Measurements from ENCODE around the gene AVPR1B.

DNA sequence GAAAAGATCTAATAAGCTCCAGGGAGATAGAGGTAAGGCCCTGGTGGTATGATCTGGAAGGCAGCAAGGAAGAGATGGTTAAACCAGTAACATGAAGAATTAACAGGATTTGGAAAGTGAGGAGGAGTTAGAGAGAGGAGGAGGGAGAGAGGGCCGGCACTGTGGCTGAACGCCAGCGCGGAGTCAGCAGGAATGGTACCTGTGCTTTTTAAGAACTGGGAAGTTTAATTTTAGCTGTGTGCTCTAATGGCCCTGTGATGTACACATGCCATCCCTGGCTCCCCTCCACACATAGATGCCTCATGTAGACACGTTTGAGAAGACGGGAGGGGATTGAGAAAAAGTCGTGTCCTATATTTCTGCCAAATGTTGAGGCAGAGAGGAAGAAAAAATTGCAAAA, 13.8 kb upstream of the AVPR1B start:
- TF ChIP-seq, protein P1, sequence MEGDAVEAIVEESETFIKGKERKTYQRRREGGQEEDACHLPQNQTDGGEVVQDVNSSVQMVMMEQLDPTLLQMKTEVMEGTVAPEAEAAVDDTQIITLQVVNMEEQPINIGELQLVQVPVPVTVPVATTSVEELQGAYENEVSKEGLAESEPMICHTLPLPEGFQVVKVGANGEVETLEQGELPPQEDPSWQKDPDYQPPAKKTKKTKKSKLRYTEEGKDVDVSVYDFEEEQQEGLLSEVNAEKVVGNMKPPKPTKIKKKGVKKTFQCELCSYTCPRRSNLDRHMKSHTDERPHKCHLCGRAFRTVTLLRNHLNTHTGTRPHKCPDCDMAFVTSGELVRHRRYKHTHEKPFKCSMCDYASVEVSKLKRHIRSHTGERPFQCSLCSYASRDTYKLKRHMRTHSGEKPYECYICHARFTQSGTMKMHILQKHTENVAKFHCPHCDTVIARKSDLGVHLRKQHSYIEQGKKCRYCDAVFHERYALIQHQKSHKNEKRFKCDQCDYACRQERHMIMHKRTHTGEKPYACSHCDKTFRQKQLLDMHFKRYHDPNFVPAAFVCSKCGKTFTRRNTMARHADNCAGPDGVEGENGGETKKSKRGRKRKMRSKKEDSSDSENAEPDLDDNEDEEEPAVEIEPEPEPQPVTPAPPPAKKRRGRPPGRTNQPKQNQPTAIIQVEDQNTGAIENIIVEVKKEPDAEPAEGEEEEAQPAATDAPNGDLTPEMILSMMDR (IDR thresholded peaks at IDR 0.05), result no peak
- no peak for TF ChIP-seq POLR2A (IDR thresholded peaks at IDR 0.05)

All from Peyer's patch (tissue), 4 donors.